Measurements from ENCODE around the gene OR1K1. TPM values are rescaled to one million over a fixed set of nuclear protein-coding genes. Genes with fewer than 3 reads are reported as not detected.

The OR1K1 gene
- total RNA-seq, 4 donors from 2014 or later: not detected

GRCh38 chr9:122814545-122814944 lies 14.6 kb downstream of the OR1K1 start:
- intact Hi-C loops (cut with DNase I; ENCODE audit: low total_unique reads): no loop called here
- no peaks in the 10 kb centered on the region for H3K9me3 ChIP-seq
- in situ Hi-C loops (cut with MboI; ENCODE audit: low pct_ligation_motif_present in 1 of 4, low pct_unique_long_range_greater_than_20kb in 1 of 4, low sequenced_read_pairs in 3 of 4): loop anchor here (5.0 to 25.0 kb wide), 3 partner anchors 347 to 702 kb away; no protein-coding TSS in a partner anchor

GRCh38 chr9:122815544-122815943 lies 15.6 kb downstream of the OR1K1 start:
- Histone ChIP-seq H3K27me3 (no peaks in the 10 kb centered on the region), H3K27ac (peak overlapping the region in 2 of 4 donors; percentile 5 to 21), H3K9me3 (no peaks in the 10 kb centered on the region), H3K4me1 (peaks cover 0 to 19% (median 0%) of the 10 kb centered on the region in 4 donors), H3K36me3 (peaks cover 0 to 8% (median 0%) of the 10 kb centered on the region in 4 donors), H3K4me3 (no peak overlapping the region)
- no peak for TF ChIP-seq POLR2AphosphoS5 (IDR thresholded peaks at IDR 0.05)
- TF ChIP-seq CTCF (IDR thresholded peaks at IDR 0.05): no peak
- no peak for TF ChIP-seq EP300 (IDR thresholded peaks at IDR 0.05; ENCODE audit: low read depth)
- no peak for TF ChIP-seq POLR2A (IDR thresholded peaks at IDR 0.05)
- intact Hi-C loops (cut with DNase I; ENCODE audit: low total_unique reads) (no loop called here), in situ Hi-C loops (cut with MboI; ENCODE audit: low pct_ligation_motif_present in 1 of 4, low pct_unique_long_range_greater_than_20kb in 1 of 4, low sequenced_read_pairs in 3 of 4) (loop anchor here (10.0 to 25.0 kb wide), 2 partner anchors 351 to 703 kb away; no protein-coding TSS in a partner anchor)
- DNase-seq: no peak

More at GRCh38 chr9:122814545-122814944, 14.6 kb downstream of the OR1K1 start:
- TF ChIP-seq POLR2A (IDR thresholded peaks at IDR 0.05) (no peak), EP300 (IDR thresholded peaks at IDR 0.05; ENCODE audit: low read depth) (no peak), CTCF (IDR thresholded peaks at IDR 0.05) (no peak), POLR2AphosphoS5 (IDR thresholded peaks at IDR 0.05) (no peak)
- peaks cover 0 to 8% (median 0%) of the 10 kb centered on the region in 4 donors for H3K36me3 ChIP-seq
- no peak for DNase-seq
- WGBS, 2 donors (ENCODE audit: low coverage in 1 of 2): 70 to 80% methylated on average over 5 to 6 of the region's 6 CpGs
- H3K4me3 ChIP-seq: no peak overlapping the region
- no peak overlapping the region for H3K27ac ChIP-seq
- H3K27me3 ChIP-seq: no peaks in the 10 kb centered on the region
- H3K4me1 ChIP-seq: peaks cover 0 to 14% (median 0%) of the 10 kb centered on the region in 4 donors

DNA sequence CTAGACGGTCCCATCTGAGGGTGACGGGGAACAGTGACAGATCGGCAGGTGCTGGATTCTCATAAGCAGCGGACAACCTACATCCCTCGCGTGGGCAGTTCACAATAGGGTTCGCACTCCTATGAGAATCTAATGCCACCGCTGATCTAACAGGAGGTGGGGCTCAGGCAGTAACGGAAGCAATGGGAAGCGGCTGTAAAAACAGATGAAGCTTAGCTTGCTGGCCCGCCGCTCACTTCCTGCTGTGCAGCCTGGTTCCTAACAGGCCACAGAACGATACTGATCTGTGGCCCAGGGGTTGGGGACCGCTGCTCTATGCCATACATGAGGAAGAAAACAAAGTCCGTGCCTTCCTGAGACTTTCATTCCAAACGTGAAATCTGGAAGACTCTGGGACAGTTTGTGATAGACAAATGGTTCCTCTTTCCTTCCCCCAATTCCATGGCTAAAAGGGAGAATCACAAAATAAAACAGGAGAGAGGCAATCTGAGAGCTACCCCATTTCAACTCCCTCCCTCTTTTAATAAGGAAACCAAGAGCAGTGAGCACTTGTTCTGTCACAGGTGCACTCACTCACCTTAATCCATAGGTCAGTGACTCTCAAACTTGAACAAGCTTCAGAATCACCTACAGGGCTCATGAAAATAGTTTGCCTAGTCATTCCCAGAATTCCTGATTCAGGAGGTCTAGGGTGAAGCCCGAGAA lies 16.4 kb downstream of the OR1K1 start:
- peak overlapping the region in 2 of 4 donors; percentile 5 to 21 for H3K27ac ChIP-seq
- peak; percentile 18 for DNase-seq
- in situ Hi-C loops (cut with MboI; ENCODE audit: low pct_ligation_motif_present in 1 of 4, low pct_unique_long_range_greater_than_20kb in 1 of 4, low sequenced_read_pairs in 3 of 4) (loop anchor here (10.0 to 25.0 kb wide), 2 partner anchors 352 to 704 kb away; no protein-coding TSS in a partner anchor), intact Hi-C loops (cut with DNase I; ENCODE audit: low total_unique reads) (no loop called here)
- H3K36me3 ChIP-seq: peaks cover 0 to 8% (median 0%) of the 10 kb centered on the region in 4 donors
- WGBS, 2 donors (ENCODE audit: low coverage in 1 of 2): 43 to 74% methylated on average over 5 to 17 of the region's 17 CpGs
- H3K4me1 ChIP-seq: peaks cover 0 to 21% (median 3%) of the 10 kb centered on the region in 4 donors
- TF ChIP-seq POLR2A (IDR thresholded peaks at IDR 0.05) (no peak), EP300 (IDR thresholded peaks at IDR 0.05; ENCODE audit: low read depth) (no peak), CTCF (IDR thresholded peaks at IDR 0.05) (no peak), POLR2AphosphoS5 (IDR thresholded peaks at IDR 0.05) (no peak)
- no peak overlapping the region for H3K4me3 ChIP-seq
- no peaks in the 10 kb centered on the region for H3K9me3 ChIP-seq
- no peaks in the 10 kb centered on the region for H3K27me3 ChIP-seq

DNA sequence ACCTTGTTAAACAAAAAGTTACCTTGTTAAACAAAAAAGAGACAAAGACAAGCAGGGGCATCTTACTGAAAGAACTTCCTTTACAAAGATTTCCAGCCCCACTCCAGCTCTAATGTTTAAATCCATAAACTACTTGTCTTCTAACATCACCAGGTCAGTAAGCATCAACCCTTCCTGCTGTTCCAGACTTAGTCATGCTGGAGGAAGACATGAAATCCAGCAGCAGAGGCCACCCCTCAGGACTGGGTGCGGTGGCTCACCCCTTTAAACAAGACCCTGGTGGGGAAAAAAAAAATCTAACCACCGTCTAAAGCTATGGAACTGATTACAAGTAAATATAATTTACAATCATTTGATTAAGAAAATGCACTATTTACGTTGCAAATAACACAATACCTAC lies 19.4 kb downstream of the OR1K1 start:
- H3K9me3 ChIP-seq: no peaks in the 10 kb centered on the region
- no peak overlapping the region for H3K4me3 ChIP-seq
- in situ Hi-C loops (cut with MboI; ENCODE audit: low pct_ligation_motif_present in 1 of 4, low pct_unique_long_range_greater_than_20kb in 1 of 4, low sequenced_read_pairs in 3 of 4): loop anchor here (10.0 to 25.0 kb wide), 2 partner anchors 355 to 707 kb away; no protein-coding TSS in a partner anchor
- 54 to 57% methylated on average over 3 of the region's 3 CpGs for WGBS, 2 donors (ENCODE audit: low coverage in 1 of 2)
- intact Hi-C loops (cut with DNase I; ENCODE audit: low total_unique reads): no loop called here
- TF ChIP-seq CTCF (IDR thresholded peaks at IDR 0.05) (no peak), EP300 (IDR thresholded peaks at IDR 0.05; ENCODE audit: low read depth) (no peak), POLR2AphosphoS5 (IDR thresholded peaks at IDR 0.05) (no peak), POLR2A (IDR thresholded peaks at IDR 0.05) (no peak)
- peak overlapping the region in 3 of 4 donors; percentile 7 to 24 (median 14) for H3K27ac ChIP-seq
- H3K36me3 ChIP-seq: peaks cover 0 to 8% (median 0%) of the 10 kb centered on the region in 4 donors
- H3K27me3 ChIP-seq: no peaks in the 10 kb centered on the region
- DNase-seq: no peak
- peaks cover 0 to 29% (median 6%) of the 10 kb centered on the region in 4 donors for H3K4me1 ChIP-seq

All from transverse colon (tissue), 4 donors.